Keratinocyte (primary cell): ENCODE measurements around the gene NRN1L. TPM values are rescaled to one million over a fixed set of nuclear protein-coding genes. Genes with fewer than 3 reads are reported as not detected.

Experiments
- DNase-seq: peaks from one replicate; pipeline ENCODE4 v3.0.0-alpha.2; 2011; ENCODE audit warnings: low read depth, missing footprints, low spot score
- FAIRE-seq: peaks from 2 replicates; lab custom pipeline; 2011; peaks lifted over from hg19 to GRCh38; lab: Jason Lieb, UNC
- H2AFZ ChIP-seq: 2 replicates; pipeline ENCODE4 v1.6.0; 2012; ENCODE audit warnings: low read length, control low read depth, inconsistent platforms; ENCODE audit not compliant: control insufficient read depth
- H3K27ac ChIP-seq: 2 replicates; pipeline ENCODE4 v1.5.1; 2011; ENCODE audit warnings: low read length; ENCODE audit not compliant: control insufficient read depth, insufficient read depth
- H3K27me3 ChIP-seq: 3 replicates; pipeline ENCODE4 v1.6.0; 2011; ENCODE audit warnings: low read length; ENCODE audit not compliant: control insufficient read depth, insufficient read depth; ENCODE audit errors: extremely low read depth
- H3K36me3 ChIP-seq, 2 experiments: 2 replicates in 1 of 2; 3 replicates in 1 of 2; pipeline ENCODE4 v1.5.1; 2011; ENCODE audit warnings: low read length in 2 of 2, mild to moderate bottlenecking in 1 of 2; ENCODE audit not compliant: control insufficient read depth in 2 of 2, insufficient read depth in 2 of 2; ENCODE audit errors: extremely low read depth in 1 of 2
- H3K4me1 ChIP-seq: 3 replicates; pipeline ENCODE4 v1.5.1; 2011; ENCODE audit warnings: low read length; ENCODE audit not compliant: control insufficient read depth, insufficient read depth; ENCODE audit errors: extremely low read depth
- H3K4me2 ChIP-seq: 3 replicates; pipeline ENCODE4 v1.6.0; 2011; ENCODE audit warnings: low read depth, low read length; ENCODE audit not compliant: control insufficient read depth, insufficient read depth; ENCODE audit errors: extremely low read depth
- H3K4me3 ChIP-seq, 3 experiments: fragments of 200-600 bp in 1 of 3; sonication (generic) in 1 of 3; 2 replicates in 2 of 3; 3 replicates in 1 of 3; pipeline ENCODE4 v1.5.1; 2011 to 2016; ENCODE audit warnings: low read length in 3 of 3, mild to moderate bottlenecking in 3 of 3, control low read depth in 2 of 3, inconsistent platforms in 1 of 3, low read depth in 1 of 3, mixed read lengths in 1 of 3, mixed run types in 1 of 3, moderate library complexity in 1 of 3; ENCODE audit not compliant: control insufficient read depth in 2 of 3, insufficient read depth in 2 of 3; ENCODE audit errors: extremely low read depth in 1 of 3
- H3K79me2 ChIP-seq: 2 replicates; pipeline ENCODE4 v1.6.0; 2012; ENCODE audit warnings: low read length; ENCODE audit not compliant: control insufficient read depth, insufficient read depth
- H3K9ac ChIP-seq: 3 replicates; pipeline ENCODE4 v1.6.0; 2011; ENCODE audit warnings: low read length; ENCODE audit not compliant: control insufficient read depth, insufficient read depth; ENCODE audit errors: extremely low read depth
- H3K9me1 ChIP-seq: 3 replicates; pipeline ENCODE4 v1.6.0; 2011; ENCODE audit warnings: low read length; ENCODE audit not compliant: control insufficient read depth, insufficient read depth; ENCODE audit errors: extremely low read depth
- H3K9me3 ChIP-seq: 2 replicates; pipeline ENCODE4 v1.5.1; 2012; ENCODE audit warnings: low read depth, low read length; ENCODE audit not compliant: control insufficient read depth
- H4K20me1 ChIP-seq: 3 replicates; pipeline ENCODE4 v1.6.0; 2011; ENCODE audit warnings: low read length; ENCODE audit not compliant: control insufficient read depth, insufficient read depth; ENCODE audit errors: extremely low read depth
- CTCF ChIP-seq, 3 experiments: IDR thresholded peaks in 1 of 3; conservative IDR thresholded peaks in 1 of 3; optimal IDR thresholded peaks in 1 of 3; 2 replicates in 2 of 3; 3 replicates in 1 of 3; pipeline versions ENCODE3 to v1.5.1; 2011; ENCODE audit warnings: low read length in 3 of 3, mild to moderate bottlenecking in 3 of 3, moderate library complexity in 2 of 3, control low read depth in 1 of 3, inconsistent platforms in 1 of 3; ENCODE audit not compliant: insufficient read depth in 2 of 3; ENCODE audit errors: extremely low read depth in 1 of 3
- EZH2 ChIP-seq: IDR thresholded peaks from one replicate; pipeline ENCODE4 v1.6.1; 2012; ENCODE audit warnings: inconsistent platforms, mild to moderate bottlenecking, low read length, moderate library complexity
- dilution Hi-C: fragments of 300-500 bp; cut with MboI; formaldehyde crosslinking; loops from one replicate; pipeline ENCODE4 v1.7.0; 2020; ENCODE audit warnings: low sequenced_read_pairs; ENCODE audit not compliant: extremely low pct_ligation_motif_present
- polyA plus RNA-seq, 5 experiments: library from polyadenylated mRNA; depleted of rRNA in 3 of 5; stranded (reverse) in 3 of 5; stranded (forward) in 1 of 5; unstranded in 1 of 5; fragments of >200 nt; gene quantifications; 1 replicate in 1 of 5; 2 replicates in 3 of 5; 3 replicates in 1 of 5; pipeline versions ENCODE4 v1.2.1 to v1.2.3, GENCODE V29; 2011 to 2012; ENCODE audit warnings: missing spikeins in 2 of 5, low read depth in 1 of 5, low replicate concordance in 1 of 5

Gene NRN1L
- polyA plus RNA-seq, 1 donor (not counting 4 experiments of a cell fraction or from before 2014, with no cell fraction given), result not detected

GRCh38 chr16:67892899-67893742, 8.4 kb downstream of the NRN1L start, which contains the start of gene PSKH1:
Gene PSKH1 (plus strand): TSS chr16:67893254. CDS start chr16:67908750, 15,496 bp downstream.
- H2AFZ ChIP-seq, result peak within 1 kb of the TSS; percentile 94
- FAIRE-seq (no peak), DNase-seq (peak; percentile 72)
- peaks cover 33% of the 10 kb centered on the region for H3K79me2 ChIP-seq
- TF ChIP-seq CTCF (optimal IDR thresholded peaks at IDR 0.05 in 1 of 3, IDR thresholded peaks at IDR 0.05 in 1 of 3, conservative IDR thresholded peaks at IDR 0.05 in 1 of 3; ENCODE audit: extremely low read depth in 1 of 3, insufficient read depth in 2 of 3, low read length in 3 of 3) (no peak), EZH2 (no peak)
- peak within 1 kb of the TSS; percentile 62 to 99 (median 66) for H3K4me3 ChIP-seq
- no peaks in the 10 kb centered on the region for H3K36me3 ChIP-seq
- dilution Hi-C loops, result no loop called here
- H3K4me1 ChIP-seq, result peaks cover 14% of the 10 kb centered on the region
- H3K9me1 ChIP-seq, result no peaks in the 10 kb centered on the region
- peak within 1 kb of the TSS; percentile 94 for H3K27ac ChIP-seq
- H3K27me3 ChIP-seq, result no peaks in the 10 kb centered on the region
- H4K20me1 ChIP-seq, result no peaks in the 10 kb centered on the region
- H3K9me3 ChIP-seq, result no peaks in the 10 kb centered on the region
- peak within 1 kb of the TSS; percentile 92 for H3K4me2 ChIP-seq
- H3K9ac ChIP-seq, result peak within 1 kb of the TSS; percentile 97

GRCh38 chr16:67893743-67894399, 9.2 kb downstream of the NRN1L start:
- FAIRE-seq (no peak), DNase-seq (no peak)
- Histone ChIP-seq H4K20me1 (no peaks in the 10 kb centered on the region), H3K4me1 (peaks cover 14% of the 10 kb centered on the region), H3K27ac (peak overlapping the region; percentile 94), H2AFZ (peak overlapping the region; percentile 84), H3K36me3 (no peaks in the 10 kb centered on the region), H3K9ac (peak overlapping the region; percentile 97), H3K4me2 (peak overlapping the region; percentile 65), H3K27me3 (no peaks in the 10 kb centered on the region), H3K9me3 (no peaks in the 10 kb centered on the region), H3K9me1 (no peaks in the 10 kb centered on the region), H3K4me3 (peak overlapping the region; percentile 62 to 99 (median 66)), H3K79me2 (peaks cover 36% of the 10 kb centered on the region)
- dilution Hi-C loops, result no loop called here
- TF ChIP-seq EZH2 (no peak), CTCF (optimal IDR thresholded peaks at IDR 0.05 in 1 of 3, IDR thresholded peaks at IDR 0.05 in 1 of 3, conservative IDR thresholded peaks at IDR 0.05 in 1 of 3; ENCODE audit: extremely low read depth in 1 of 3, insufficient read depth in 2 of 3, low read length in 3 of 3) (no peak)
